SK-N-SH (cell line): Measurements from ENCODE around the gene PHKB. TPM values are rescaled to one million over a fixed set of nuclear protein-coding genes. Genes with fewer than 3 reads are reported as not detected.

ENCODE experiments used
- CTCF ChIA-PET: fragments of 300-600, 350-600 bp; formaldehyde crosslinking; extraction: SDS; loops from one replicate; lab custom pipeline; 2021; lab: Yijun Ruan, JAX
- POLR2A ChIA-PET: fragments of 350-600 bp; sonication (Branson Sonifier 250); formaldehyde crosslinking; extraction: SDS; loops from one replicate; lab custom pipeline; 2020; ENCODE audit warnings: antibody characterized with exemption, inconsistent platforms; lab: Yijun Ruan, JAX
- DNase-seq: peaks from one replicate; pipeline ENCODE4 v3.0.0; 2012
- H2AFZ ChIP-seq: fragments of 200-600 bp; sonication (generic); 2 replicates; pipeline ENCODE4 v1.8.1; 2016; ENCODE audit warnings: antibody characterized with exemption, mild to moderate bottlenecking, low read depth
- H3F3A ChIP-seq: fragments of 200-600 bp; sonication (generic); replicated peaks from 2 replicates; pipeline ENCODE3; 2016; ENCODE audit warnings: antibody characterized with exemption, mild to moderate bottlenecking; ENCODE audit not compliant: insufficient read depth
- H3K27ac ChIP-seq, 2 experiments: fragments of 200-500 bp in 1 of 2; fragments of 200-600 bp in 1 of 2; sonication (Bioruptor generic) in 1 of 2; sonication (generic), shearing (Covaris generic) in 1 of 2; 2 replicates each; pipeline versions ENCODE4 v1.5.1 to v1.6.1; 2014 to 2016; ENCODE audit warnings: low read depth in 2 of 2, inconsistent platforms in 1 of 2, low read length in 1 of 2, mild to moderate bottlenecking in 1 of 2, mixed read lengths in 1 of 2
- H3K27me3 ChIP-seq: fragments of 200-600 bp; sonication (generic), shearing (Covaris generic); 2 replicates; pipeline ENCODE4 v1.6.1; 2016; ENCODE audit warnings: mixed run types; ENCODE audit not compliant: insufficient read depth
- H3K36me3 ChIP-seq, 2 experiments: fragments of 200-500 bp in 1 of 2; fragments of 200-600 bp in 1 of 2; sonication (Bioruptor generic) in 1 of 2; sonication (generic) in 1 of 2; replicated peaks in 1 of 2; 2 replicates each; pipeline versions ENCODE3 to v1.5.1; 2014 to 2016; ENCODE audit warnings: low read length in 1 of 2, mild to moderate bottlenecking in 1 of 2; ENCODE audit not compliant: insufficient read depth in 2 of 2, control insufficient read depth in 1 of 2
- H3K4me1 ChIP-seq, 2 experiments: fragments of 200-500 bp in 1 of 2; fragments of 200-600 bp in 1 of 2; sonication (Bioruptor generic) in 1 of 2; sonication (generic), shearing (Covaris generic) in 1 of 2; 2 replicates each; pipeline versions ENCODE4 v1.5.1 to v1.6.1; 2014 to 2016; ENCODE audit warnings: low read depth in 1 of 2, low read length in 1 of 2, mixed run types in 1 of 2; ENCODE audit not compliant: insufficient read depth in 2 of 2, control insufficient read depth in 1 of 2
- H3K4me2 ChIP-seq: fragments of 200-600 bp; sonication (generic), shearing (Covaris generic); 2 replicates; pipeline ENCODE4 v1.6.1; 2017; ENCODE audit warnings: mixed run types
- H3K4me3 ChIP-seq, 2 experiments: fragments of 200-500 bp in 1 of 2; fragments of 200-600 bp in 1 of 2; sonication (Bioruptor generic) in 1 of 2; sonication (generic), shearing (Covaris generic) in 1 of 2; 2 replicates each; pipeline versions ENCODE4 v1.5.1 to v1.8.1; 2014 to 2016; ENCODE audit warnings: low read depth in 2 of 2, inconsistent platforms in 1 of 2, low read length in 1 of 2, mild to moderate bottlenecking in 1 of 2, mixed read lengths in 1 of 2, moderate library complexity in 1 of 2
- H3K79me2 ChIP-seq: fragments of 200-600 bp; sonication (generic); 2 replicates; pipeline ENCODE4 v1.8.1; 2017; ENCODE audit warnings: mild to moderate bottlenecking; ENCODE audit not compliant: insufficient read depth
- H3K9ac ChIP-seq: fragments of 200-600 bp; sonication (generic); 2 replicates; pipeline ENCODE4 v1.6.1; 2017; ENCODE audit warnings: mixed run types
- H3K9me2 ChIP-seq: fragments of 200-600 bp; sonication (generic); 2 replicates; pipeline ENCODE4 v1.6.1; 2017; ENCODE audit warnings: mixed run types
- H3K9me3 ChIP-seq: fragments of 200-600 bp; sonication (generic); 2 replicates; pipeline ENCODE4 v1.6.1; 2017; ENCODE audit warnings: mixed run types, mild to moderate bottlenecking, moderate library complexity
- H4K20me1 ChIP-seq: fragments of 200-600 bp; sonication (generic); 2 replicates; pipeline ENCODE4 v1.6.1; 2017; ENCODE audit warnings: mild to moderate bottlenecking, mixed run types; ENCODE audit not compliant: insufficient read depth
- CTCF ChIP-seq: fragments of 200-600 bp; sonication (generic); IDR thresholded peaks from 2 replicates; pipeline ENCODE4 v1.6.1; 2017; ENCODE audit warnings: antibody characterized with exemption, mild to moderate bottlenecking, moderate library complexity
- EP300 ChIP-seq, 2 experiments: IDR thresholded peaks; 2 replicates each; pipeline versions ENCODE4 v1.4.0 to v1.6.1; 2012; ENCODE audit warnings: borderline replicate concordance in 1 of 2, low read depth in 1 of 2, low read length in 1 of 2
- FOXJ3 ChIP-seq: sonication (generic); formaldehyde crosslinking; IDR thresholded peaks from 2 replicates; pipeline ENCODE4 v1.5.1; 2020; ENCODE audit warnings: mild to moderate bottlenecking, missing genetic modification reagents
- NFIC ChIP-seq: IDR thresholded peaks from 2 replicates; pipeline ENCODE4 v1.4.0; 2012; ENCODE audit warnings: borderline replicate concordance
- PBX3 ChIP-seq: IDR thresholded peaks from 2 replicates; pipeline ENCODE4; 2012
- RAD21 ChIP-seq: IDR thresholded peaks from 2 replicates; pipeline ENCODE4 v1.6.1; 2012; ENCODE audit warnings: mild to moderate bottlenecking, low read length
- REST ChIP-seq: IDR thresholded peaks from 2 replicates; pipeline ENCODE4 v1.6.1; 2012; ENCODE audit warnings: mild to moderate bottlenecking, low read depth, low read length, moderate library complexity
- RXRA ChIP-seq: IDR thresholded peaks from 2 replicates; pipeline ENCODE4 v1.4.0; 2012; ENCODE audit warnings: low read depth, mild to moderate bottlenecking, borderline replicate concordance
- SIN3A ChIP-seq: IDR thresholded peaks from 2 replicates; pipeline ENCODE4 v1.6.1; 2012; ENCODE audit warnings: low read depth, mild to moderate bottlenecking, low read length, moderate library complexity, borderline replicate concordance
- SMC3 ChIP-seq: IDR thresholded peaks from 2 replicates; pipeline ENCODE4 v1.6.1; 2012; ENCODE audit warnings: low read depth, low read length, improper control_type of control experiment
- TCF12 ChIP-seq: IDR thresholded peaks from 2 replicates; pipeline ENCODE4 v1.4.0; 2012
- TEAD4 ChIP-seq: IDR thresholded peaks from 2 replicates; pipeline ENCODE4 v1.4.0; 2012; ENCODE audit warnings: mild to moderate bottlenecking, borderline replicate concordance; ENCODE audit not compliant: insufficient read depth
- YY1 ChIP-seq: IDR thresholded peaks from 2 replicates; pipeline ENCODE4 v1.4.0; 2012; ENCODE audit warnings: low read depth, mild to moderate bottlenecking
- WGBS: methylation state at CpG from one replicate; pipeline ENCODE4 v1.1.6; 2017; ENCODE audit warnings: low lambda C conversion rate; 5-methylcytosine and 5-hydroxymethylcytosine counted together
- polyA plus RNA-seq, 3 experiments: library from polyadenylated mRNA; depleted of rRNA; stranded (reverse); fragments of >200 nt; gene quantifications; 2 replicates each; pipeline ENCODE4 v1.2.3, GENCODE V29; 2012
- TF ChIP-seq, protein P1 (sequence below): IDR thresholded peaks from 2 replicates; pipeline ENCODE4 v1.4.0; 2012; ENCODE audit warnings: low read depth, borderline replicate concordance
- TF ChIP-seq, protein P2 (sequence below): fragments of 150-350 bp; IDR thresholded peaks from 2 replicates; pipeline ENCODE4 v1.6.1; 2017; ENCODE audit warnings: antibody characterized with exemption, low read length, low read depth, borderline replicate concordance
- TF ChIP-seq, protein P3 (sequence below): fragments of 150-350 bp; IDR thresholded peaks from 2 replicates; pipeline ENCODE4 v1.6.1; 2016; ENCODE audit warnings: mild to moderate bottlenecking, low read depth, low read length

The PHKB gene
- polyA plus RNA-seq, 1 of the 3 experiments (the other 2 are of a cell fraction): 20.8 TPM

GRCh38 chr16:47731252-47731651 lies 270.1 kb downstream of the PHKB start:
- Histone ChIP-seq H3K4me3 (no peak overlapping the region), H3K79me2 (no peaks in the 10 kb centered on the region), H3K27ac (peak overlapping the region in 1 of 2 experiments; percentile 75; a peak in 1 of 4 replicates), H3K9me3 (no peaks in the 10 kb centered on the region), H3K4me2 (peak overlapping the region; percentile 21; the same call in 1 of the 2 replicates), H3K36me3 (no peaks in the 10 kb centered on the region), H3K4me1 (peaks cover 0 to 18% of the 10 kb centered on the region in 2 experiments; a peak in 1 of 4 replicates), H3K9me2 (no peaks in the 10 kb centered on the region)
- 79% methylated on average over 2 of the region's 2 CpGs for WGBS
- ChIA-PET CTCF (interaction anchor here (0.8 to 2.0 kb wide), 3 partner anchors 12 to 386 kb away, joined by 3 to 4 read pairs (median 3); no protein-coding TSS in a partner anchor), POLR2A (no interaction called here)
- DNase-seq: no peak
- TF ChIP-seq SIN3A: no peak
- no peak for TF ChIP-seq RXRA
- TF ChIP-seq, protein P1, sequence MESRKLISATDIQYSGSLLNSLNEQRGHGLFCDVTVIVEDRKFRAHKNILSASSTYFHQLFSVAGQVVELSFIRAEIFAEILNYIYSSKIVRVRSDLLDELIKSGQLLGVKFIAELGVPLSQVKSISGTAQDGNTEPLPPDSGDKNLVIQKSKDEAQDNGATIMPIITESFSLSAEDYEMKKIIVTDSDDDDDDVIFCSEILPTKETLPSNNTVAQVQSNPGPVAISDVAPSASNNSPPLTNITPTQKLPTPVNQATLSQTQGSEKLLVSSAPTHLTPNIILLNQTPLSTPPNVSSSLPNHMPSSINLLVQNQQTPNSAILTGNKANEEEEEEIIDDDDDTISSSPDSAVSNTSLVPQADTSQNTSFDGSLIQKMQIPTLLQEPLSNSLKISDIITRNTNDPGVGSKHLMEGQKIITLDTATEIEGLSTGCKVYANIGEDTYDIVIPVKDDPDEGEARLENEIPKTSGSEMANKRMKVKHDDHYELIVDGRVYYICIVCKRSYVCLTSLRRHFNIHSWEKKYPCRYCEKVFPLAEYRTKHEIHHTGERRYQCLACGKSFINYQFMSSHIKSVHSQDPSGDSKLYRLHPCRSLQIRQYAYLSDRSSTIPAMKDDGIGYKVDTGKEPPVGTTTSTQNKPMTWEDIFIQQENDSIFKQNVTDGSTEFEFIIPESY: no peak
- 0 out of 2 replicates have a peak, but pooled peaks have one; percentile 5 for TF ChIP-seq PBX3
- 0 out of 2 replicates have a peak, but pooled peaks have one; percentile 25 for TF ChIP-seq NFIC
- peak; percentile 30; the same call in 1 of the 2 replicates for TF ChIP-seq TCF12
- TF ChIP-seq, all 33 proteins: peak for 3
- H2AFZ ChIP-seq: no peak overlapping the region
- H4K20me1 ChIP-seq: no peaks in the 10 kb centered on the region
- H3K27me3 ChIP-seq: no peaks in the 10 kb centered on the region
- peaks cover 22% of the 10 kb centered on the region for H3F3A ChIP-seq
- no peak overlapping the region for H3K9ac ChIP-seq

DNA sequence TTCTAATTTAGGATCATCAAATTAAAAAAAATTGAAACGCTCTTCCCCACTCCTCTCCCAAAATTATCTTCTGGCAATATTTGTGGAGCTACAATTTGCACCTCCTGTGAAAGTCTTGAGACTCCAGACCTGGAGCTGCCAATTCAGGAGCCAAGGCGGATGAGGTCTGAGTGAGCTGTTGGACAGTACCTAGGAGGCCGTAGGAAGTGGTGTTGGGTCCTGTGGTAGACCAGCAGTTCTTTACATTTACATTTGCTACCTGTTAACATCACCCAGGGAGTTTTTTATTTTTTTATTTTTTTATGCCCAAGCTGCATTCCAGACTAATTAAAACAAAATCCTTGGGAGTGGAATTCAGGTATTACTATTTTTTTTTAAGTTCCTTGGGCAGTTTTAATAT lies 271.0 kb downstream of the PHKB start:
- no peak for DNase-seq
- H3K4me1 ChIP-seq: peaks cover 0 to 18% of the 10 kb centered on the region in 2 experiments; a peak in 1 of 4 replicates
- no peaks in the 10 kb centered on the region for H3K9me3 ChIP-seq
- peak overlapping the region; percentile 59 for H3K4me2 ChIP-seq
- H2AFZ ChIP-seq: no peak overlapping the region
- peaks cover 22% of the 10 kb centered on the region for H3F3A ChIP-seq
- H3K79me2 ChIP-seq: no peaks in the 10 kb centered on the region
- no peaks in the 10 kb centered on the region for H3K36me3 ChIP-seq
- H3K27ac ChIP-seq: peak overlapping the region in 1 of 2 experiments; percentile 75; a peak in 2 of 4 replicates
- no peaks in the 10 kb centered on the region for H3K27me3 ChIP-seq
- WGBS: 92% methylated on average over 3 of the region's 3 CpGs
- H3K4me3 ChIP-seq: no peak overlapping the region
- H3K9me2 ChIP-seq: no peaks in the 10 kb centered on the region
- CTCF ChIA-PET: interaction anchor here (1.1 to 2.0 kb wide), 3 partner anchors 13 to 84 kb away, joined by 3 to 4 read pairs (median 3); no protein-coding TSS in a partner anchor
- POLR2A ChIA-PET: no interaction called here
- H3K9ac ChIP-seq: no peak overlapping the region; the same call in 1 of the 2 replicates
- H4K20me1 ChIP-seq: no peaks in the 10 kb centered on the region
- TF ChIP-seq, protein P2, sequence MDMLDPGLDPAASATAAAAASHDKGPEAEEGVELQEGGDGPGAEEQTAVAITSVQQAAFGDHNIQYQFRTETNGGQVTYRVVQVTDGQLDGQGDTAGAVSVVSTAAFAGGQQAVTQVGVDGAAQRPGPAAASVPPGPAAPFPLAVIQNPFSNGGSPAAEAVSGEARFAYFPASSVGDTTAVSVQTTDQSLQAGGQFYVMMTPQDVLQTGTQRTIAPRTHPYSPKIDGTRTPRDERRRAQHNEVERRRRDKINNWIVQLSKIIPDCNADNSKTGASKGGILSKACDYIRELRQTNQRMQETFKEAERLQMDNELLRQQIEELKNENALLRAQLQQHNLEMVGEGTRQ: no peak
- no peak for TF ChIP-seq SMC3
- no peak for TF ChIP-seq FOXJ3
- TF ChIP-seq RAD21: no peak
- TF ChIP-seq, protein P3, sequence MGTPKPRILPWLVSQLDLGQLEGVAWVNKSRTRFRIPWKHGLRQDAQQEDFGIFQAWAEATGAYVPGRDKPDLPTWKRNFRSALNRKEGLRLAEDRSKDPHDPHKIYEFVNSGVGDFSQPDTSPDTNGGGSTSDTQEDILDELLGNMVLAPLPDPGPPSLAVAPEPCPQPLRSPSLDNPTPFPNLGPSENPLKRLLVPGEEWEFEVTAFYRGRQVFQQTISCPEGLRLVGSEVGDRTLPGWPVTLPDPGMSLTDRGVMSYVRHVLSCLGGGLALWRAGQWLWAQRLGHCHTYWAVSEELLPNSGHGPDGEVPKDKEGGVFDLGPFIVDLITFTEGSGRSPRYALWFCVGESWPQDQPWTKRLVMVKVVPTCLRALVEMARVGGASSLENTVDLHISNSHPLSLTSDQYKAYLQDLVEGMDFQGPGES: no peak
- TF ChIP-seq TEAD4: no peak
- no peak for TF ChIP-seq EP300 (IDR thresholded peaks at IDR 0.05; ENCODE audit: borderline replicate concordance in 1 of 2, low read depth in 1 of 2, low read length in 1 of 2)
- no peak for TF ChIP-seq REST
- no peak for TF ChIP-seq CTCF
- no peak for TF ChIP-seq YY1
